H1 (cell line): ENCODE measurements around the gene ENPP6.

Experiments
- MAX ChIP-seq: IDR thresholded peaks from 2 replicates; pipeline ENCODE4 v1.6.1; 2012; ENCODE audit warnings: inconsistent platforms
- USF2 ChIP-seq: IDR thresholded peaks from 2 replicates; pipeline ENCODE4 v1.6.1; 2011; ENCODE audit warnings: low read length, improper control_type of control experiment

GRCh38 chr4:184189966-184190365, 27.7 kb downstream of the ENPP6 start:
- TF ChIP-seq MAX, result no peak
- no peak for TF ChIP-seq USF2
